Lower leg skin (tissue), 3 donors: ENCODE data around the gene PTPRT.

Experiments
- POLR2A ChIP-seq, 2 donors: fragments of 450-650 bp; IDR thresholded peaks; one replicate each; pipeline ENCODE4 v1.6.1; 2016 to 2017; ENCODE audit warnings: antibody characterized with exemption in 2 of 2, mild to moderate bottlenecking in 1 of 2, moderate library complexity in 1 of 2
- TF ChIP-seq, protein P1 (sequence below), 3 donors: fragments of 450-650 bp; IDR thresholded peaks; one replicate each; pipeline ENCODE4 v1.5.1; 2016; ENCODE audit warnings: antibody characterized with exemption in 3 of 3, mild to moderate bottlenecking in 3 of 3, moderate library complexity in 2 of 3

DNA sequence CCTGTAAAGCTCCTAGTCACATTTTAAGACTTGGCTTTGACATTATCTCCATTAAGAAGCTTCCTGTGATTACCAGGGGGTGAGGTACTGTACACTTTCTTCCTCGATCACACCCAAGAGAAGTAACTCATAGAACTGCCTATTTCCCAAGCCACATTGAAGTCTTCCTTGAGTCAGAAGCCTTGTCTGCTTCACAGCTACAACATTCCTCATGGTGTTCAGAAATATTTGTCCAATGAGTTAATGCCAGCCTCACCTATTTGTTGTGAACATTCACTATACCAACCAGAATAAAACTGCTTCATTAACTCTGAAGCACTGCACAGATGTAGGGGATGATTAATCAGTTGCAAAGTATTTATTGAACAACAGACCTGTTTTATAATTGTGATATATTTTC lies 622.3 kb downstream of the PTPRT start:
- TF ChIP-seq, protein P1, sequence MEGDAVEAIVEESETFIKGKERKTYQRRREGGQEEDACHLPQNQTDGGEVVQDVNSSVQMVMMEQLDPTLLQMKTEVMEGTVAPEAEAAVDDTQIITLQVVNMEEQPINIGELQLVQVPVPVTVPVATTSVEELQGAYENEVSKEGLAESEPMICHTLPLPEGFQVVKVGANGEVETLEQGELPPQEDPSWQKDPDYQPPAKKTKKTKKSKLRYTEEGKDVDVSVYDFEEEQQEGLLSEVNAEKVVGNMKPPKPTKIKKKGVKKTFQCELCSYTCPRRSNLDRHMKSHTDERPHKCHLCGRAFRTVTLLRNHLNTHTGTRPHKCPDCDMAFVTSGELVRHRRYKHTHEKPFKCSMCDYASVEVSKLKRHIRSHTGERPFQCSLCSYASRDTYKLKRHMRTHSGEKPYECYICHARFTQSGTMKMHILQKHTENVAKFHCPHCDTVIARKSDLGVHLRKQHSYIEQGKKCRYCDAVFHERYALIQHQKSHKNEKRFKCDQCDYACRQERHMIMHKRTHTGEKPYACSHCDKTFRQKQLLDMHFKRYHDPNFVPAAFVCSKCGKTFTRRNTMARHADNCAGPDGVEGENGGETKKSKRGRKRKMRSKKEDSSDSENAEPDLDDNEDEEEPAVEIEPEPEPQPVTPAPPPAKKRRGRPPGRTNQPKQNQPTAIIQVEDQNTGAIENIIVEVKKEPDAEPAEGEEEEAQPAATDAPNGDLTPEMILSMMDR (IDR thresholded peaks at IDR 0.05) = no peak
- TF ChIP-seq POLR2A (IDR thresholded peaks at IDR 0.05) = no peak
